Measurements from ENCODE around the gene NIFK.
A peak's percentile ranks its signal among the peaks of the same experiment; 100 is the strongest.
"Not testable (repeated sequence)": the region's sequence is repeated elsewhere in the genome, so short reads cannot be mapped to it uniquely, and the experiment has no call there.

The NIFK gene

GRCh38 chr2:121694398-121695170 lies 42.1 kb downstream of the NIFK start:
- DNase-seq (ENCODE audit: low read depth, low spot score): no peak

GRCh38 chr2:121690572-121690971 lies 46.1 kb downstream of the NIFK start:
- not testable (repeated sequence) for DNase-seq (ENCODE audit: low read depth, low spot score)

- no peak for DNase-seq (ENCODE audit: low read depth, low spot score)
These were observed 46.6 kb downstream of the NIFK start for GRCh38 chr2:121690095-121690494.

GRCh38 chr2:121689356-121689755 lies 47.3 kb downstream of the NIFK start:
- DNase-seq (ENCODE audit: low read depth, low spot score): peak; percentile 21

- no peak for DNase-seq (ENCODE audit: low read depth, low spot score)
These were observed 47.9 kb downstream of the NIFK start for GRCh38 chr2:121688820-121689219.

GRCh38 chr2:121686902-121687301 lies 49.8 kb downstream of the NIFK start:
- DNase-seq (ENCODE audit: low read depth, low spot score): no peak

GRCh38 chr2:121686218-121686617 lies 50.5 kb downstream of the NIFK start:
- no peak for DNase-seq (ENCODE audit: low read depth, low spot score)

GRCh38 chr2:121682396-121683298 lies 54.0 kb downstream of the NIFK start:
- DNase-seq (ENCODE audit: low read depth, low spot score): no peak

GRCh38 chr2:121677855-121678254 lies 58.8 kb downstream of the NIFK start:
- no peak for DNase-seq (ENCODE audit: low read depth, low spot score)

All from brain pericyte (primary cell).